Renal cortical epithelial cell (primary cell): ENCODE results near the gene RAB24. TPM values are rescaled to one million over a fixed set of nuclear protein-coding genes. Genes with fewer than 3 reads are reported as not detected.
A peak's percentile ranks its signal among the peaks of the same experiment; 100 is the strongest.

ENCODE experiments used
- DNase-seq: peaks from one replicate; pipeline ENCODE4 v3.0.0-alpha.2; 2011; ENCODE audit warnings: low read depth
- total RNA-seq: library from RNA; depleted of rRNA; stranded (reverse); fragments of >200 nt; gene quantifications from 2 replicates; pipeline ENCODE4 v1.2.3, GENCODE V29; 2014

The RAB24 gene
- total RNA-seq, 1 donor from 2014 or later: 23.0 TPM

GRCh38 chr5:177333420-177334154 is 30.1 kb upstream of the RAB24 start:
- no peak for DNase-seq

GRCh38 chr5:177332896-177333260 is 29.4 kb upstream of the RAB24 start:
- DNase-seq: no peak

- DNase-seq: no peak
These were observed 28.7 kb upstream of the RAB24 start for GRCh38 chr5:177332031-177332895.

GRCh38 chr5:177330991-177331842 is 27.7 kb upstream of the RAB24 start:
- no peak for DNase-seq

GRCh38 chr5:177329883-177330282 is 26.4 kb upstream of the RAB24 start:
- no peak for DNase-seq

- no peak for DNase-seq
These were observed 25.2 kb upstream of the RAB24 start for GRCh38 chr5:177328545-177329231.

- DNase-seq: peak; percentile 65
These were observed 24.3 kb upstream of the RAB24 start for GRCh38 chr5:177327539-177328522.

- DNase-seq: peak; percentile 91
These were observed 22.4 kb upstream of the RAB24 start for GRCh38 chr5:177325868-177326381.

GRCh38 chr5:177320879-177321278 is 17.4 kb upstream of the RAB24 start:
- DNase-seq: no peak

GRCh38 chr5:177319913-177320588 is 16.5 kb upstream of the RAB24 start:
- no peak for DNase-seq

- DNase-seq: peak; percentile 81
These were observed 14.4 kb upstream of the RAB24 start for GRCh38 chr5:177317959-177318377.

- no peak for DNase-seq
These were observed 12.5 kb upstream of the RAB24 start for GRCh38 chr5:177316005-177316404.

- DNase-seq: no peak
These were observed 11.9 kb upstream of the RAB24 start for GRCh38 chr5:177315411-177315810.

GRCh38 chr5:177314376-177315342 is 11.1 kb upstream of the RAB24 start:
- no peak for DNase-seq

GRCh38 chr5:177313561-177314259 is 10.2 kb upstream of the RAB24 start:
- no peak for DNase-seq

- DNase-seq: peak; percentile 23
These were observed 9.2 kb upstream of the RAB24 start for GRCh38 chr5:177312649-177313181.
